ENCODE measurements around the gene SOX6.

The SOX6 gene

GRCh38 chr11:15988016-15988550 is 368.3 kb downstream of the SOX6 start:
- Histone ChIP-seq H2AFZ (ENCODE audit: low read length) (no peak overlapping the region), H3K4me1 (ENCODE audit: insufficient read depth, low read length, poor library complexity, severe bottlenecking) (no peaks in the 10 kb centered on the region), H3F3A (ENCODE audit: low read depth) (no peaks in the 10 kb centered on the region), H3K4me2 (ENCODE audit: low read depth, low read length, poor library complexity, severe bottlenecking) (no peak overlapping the region), H3K9me3 (ENCODE audit: insufficient read depth, low read depth, low read length) (no peaks in the 10 kb centered on the region), H3K79me2 (ENCODE audit: insufficient read depth, low read length) (no peaks in the 10 kb centered on the region), H3K27me3 (ENCODE audit: insufficient read depth, low read length, poor library complexity, severe bottlenecking) (no peaks in the 10 kb centered on the region), H3K9me2 (replicated peaks; ENCODE audit: low read depth, low read length) (no peaks in the 10 kb centered on the region), H4K20me1 (ENCODE audit: insufficient read depth, low read length, poor library complexity, severe bottlenecking) (no peaks in the 10 kb centered on the region), H3K4me3 (ENCODE audit: low read length, poor library complexity, severe bottlenecking) (no peak overlapping the region), H3K9ac (ENCODE audit: low read depth, low read length, poor library complexity, severe bottlenecking) (no peak overlapping the region), H3K36me3 (ENCODE audit: insufficient read depth, low read length) (no peaks in the 10 kb centered on the region)
- TF ChIP-seq CTCF (conservative IDR thresholded peaks at IDR 0.05; ENCODE audit: low read length) (no peak), EZH2phosphoT487 (IDR thresholded peaks at IDR 0.05; ENCODE audit: borderline replicate concordance) (no peak)

DNA sequence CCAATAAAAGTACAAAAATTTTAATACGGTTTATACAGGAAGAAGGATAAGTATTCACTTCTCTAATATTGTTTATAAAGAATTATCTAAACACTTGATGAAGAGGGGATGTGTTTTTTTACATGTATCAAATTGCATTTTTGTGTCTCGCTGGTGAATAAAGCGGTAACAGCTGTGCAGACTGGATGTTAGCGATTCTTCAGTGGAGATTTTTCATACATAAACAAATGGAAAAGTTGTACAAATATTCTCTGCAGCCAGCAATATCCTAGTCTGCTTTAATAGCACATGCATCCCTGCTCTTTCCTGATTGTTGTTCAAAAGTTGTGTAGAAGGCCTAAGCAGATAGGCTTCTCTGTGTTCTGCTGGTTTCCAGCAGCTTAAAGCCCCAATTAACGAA is 369.3 kb downstream of the SOX6 start:
- no peak overlapping the region for H2AFZ ChIP-seq (ENCODE audit: low read length)
- no peaks in the 10 kb centered on the region for H3K36me3 ChIP-seq (ENCODE audit: insufficient read depth, low read length)
- H3K79me2 ChIP-seq (ENCODE audit: insufficient read depth, low read length), result no peaks in the 10 kb centered on the region
- no peaks in the 10 kb centered on the region for H3K4me1 ChIP-seq (ENCODE audit: insufficient read depth, low read length, poor library complexity, severe bottlenecking)
- no peaks in the 10 kb centered on the region for H3K9me3 ChIP-seq (ENCODE audit: insufficient read depth, low read depth, low read length)
- H3K9ac ChIP-seq (ENCODE audit: low read depth, low read length, poor library complexity, severe bottlenecking), result no peak overlapping the region
- H3K4me2 ChIP-seq (ENCODE audit: low read depth, low read length, poor library complexity, severe bottlenecking), result no peak overlapping the region
- H4K20me1 ChIP-seq (ENCODE audit: insufficient read depth, low read length, poor library complexity, severe bottlenecking), result no peaks in the 10 kb centered on the region
- no peaks in the 10 kb centered on the region for H3K9me2 ChIP-seq (replicated peaks; ENCODE audit: low read depth, low read length)
- no peak overlapping the region for H3K4me3 ChIP-seq (ENCODE audit: low read length, poor library complexity, severe bottlenecking)
- H3F3A ChIP-seq (ENCODE audit: low read depth), result no peaks in the 10 kb centered on the region
- H3K27me3 ChIP-seq (ENCODE audit: insufficient read depth, low read length, poor library complexity, severe bottlenecking), result no peaks in the 10 kb centered on the region
- no peak for TF ChIP-seq CTCF (conservative IDR thresholded peaks at IDR 0.05; ENCODE audit: low read length)

- no peaks in the 10 kb centered on the region for H3F3A ChIP-seq (ENCODE audit: low read depth)
- no peak overlapping the region for H2AFZ ChIP-seq (ENCODE audit: low read length)
- no peak overlapping the region for H3K9ac ChIP-seq (ENCODE audit: low read depth, low read length, poor library complexity, severe bottlenecking)
- H3K9me2 ChIP-seq (replicated peaks; ENCODE audit: low read depth, low read length), result no peaks in the 10 kb centered on the region
- no peaks in the 10 kb centered on the region for H3K36me3 ChIP-seq (ENCODE audit: insufficient read depth, low read length)
- no peaks in the 10 kb centered on the region for H4K20me1 ChIP-seq (ENCODE audit: insufficient read depth, low read length, poor library complexity, severe bottlenecking)
- H3K79me2 ChIP-seq (ENCODE audit: insufficient read depth, low read length), result no peaks in the 10 kb centered on the region
- no peak overlapping the region for H3K4me2 ChIP-seq (ENCODE audit: low read depth, low read length, poor library complexity, severe bottlenecking)
- no peaks in the 10 kb centered on the region for H3K9me3 ChIP-seq (ENCODE audit: insufficient read depth, low read depth, low read length)
- H3K4me3 ChIP-seq (ENCODE audit: low read length, poor library complexity, severe bottlenecking), result no peak overlapping the region
- H3K4me1 ChIP-seq (ENCODE audit: insufficient read depth, low read length, poor library complexity, severe bottlenecking), result no peaks in the 10 kb centered on the region
- no peak for TF ChIP-seq CTCF (conservative IDR thresholded peaks at IDR 0.05; ENCODE audit: low read length)
- TF ChIP-seq EZH2phosphoT487 (IDR thresholded peaks at IDR 0.05; ENCODE audit: borderline replicate concordance), result no peak
- no peaks in the 10 kb centered on the region for H3K27me3 ChIP-seq (ENCODE audit: insufficient read depth, low read length, poor library complexity, severe bottlenecking)
Measured at GRCh38 chr11:15985860-15986139, 370.5 kb downstream of the SOX6 start.

Measured in Loucy (cell line).